DMS79 (cell line): ENCODE measurements around the gene CAMK2D.

Experiments
- DNase-seq: peaks from one replicate; lab custom pipeline; 2025; lab: John Stamatoyannopoulos, UW

CAMK2D gene

GRCh38 chr4:113438596-113438995, 322.9 kb downstream of the CAMK2D start:
- DNase-seq, result no peak

GRCh38 chr4:113437129-113437528, 324.4 kb downstream of the CAMK2D start:
- no peak for DNase-seq

- no peak for DNase-seq
Measured at GRCh38 chr4:113436360-113436759, 325.2 kb downstream of the CAMK2D start.

- DNase-seq, result peak; percentile 49
Measured at GRCh38 chr4:113435893-113436292, 325.6 kb downstream of the CAMK2D start.

- DNase-seq, result no peak
Measured at GRCh38 chr4:113434247-113434587, 327.3 kb downstream of the CAMK2D start.

- no peak for DNase-seq
Measured at GRCh38 chr4:113433536-113434246, 327.8 kb downstream of the CAMK2D start.

GRCh38 chr4:113433116-113433515, 328.4 kb downstream of the CAMK2D start:
- DNase-seq, result no peak

- no peak for DNase-seq
Measured at GRCh38 chr4:113423631-113424030, 337.9 kb downstream of the CAMK2D start.

- DNase-seq, result no peak
Measured at GRCh38 chr4:113420938-113421337, 340.6 kb downstream of the CAMK2D start.

- no peak for DNase-seq
Measured at GRCh38 chr4:113419631-113420030, 341.9 kb downstream of the CAMK2D start.

- DNase-seq, result peak; percentile 5
Measured at GRCh38 chr4:113411496-113411938, 350.0 kb downstream of the CAMK2D start.

GRCh38 chr4:113410686-113411085, 350.9 kb downstream of the CAMK2D start:
- no peak for DNase-seq

- DNase-seq, result no peak
Measured at GRCh38 chr4:113409181-113409580, 352.4 kb downstream of the CAMK2D start.

GRCh38 chr4:113407409-113407808, 354.1 kb downstream of the CAMK2D start:
- DNase-seq, result peak; percentile 0

- peak; percentile 52 for DNase-seq
Measured at GRCh38 chr4:113406723-113407016, 354.9 kb downstream of the CAMK2D start.

GRCh38 chr4:113405874-113406722, 355.4 kb downstream of the CAMK2D start:
- no peak for DNase-seq

- no peak for DNase-seq
Measured at GRCh38 chr4:113404841-113405240, 356.7 kb downstream of the CAMK2D start.

- no peak for DNase-seq
Measured at GRCh38 chr4:113404167-113404571, 357.4 kb downstream of the CAMK2D start.
